ENCODE results near the gene SCYGR4. TPM values are rescaled to one million over a fixed set of nuclear protein-coding genes. Genes with fewer than 3 reads are reported as not detected.

The SCYGR4 gene
- polyA plus RNA-seq, 1 donor from 2014 or later, result not detected

GRCh38 chr2:227615906-227616305, 1.4 kb upstream of the SCYGR4 start:
- Histone ChIP-seq H3F3A (ENCODE audit: insufficient read depth, low read length, poor library complexity, severe bottlenecking) (no peaks in the 10 kb centered on the region), H3K36me3 (ENCODE audit: insufficient read depth, low read length) (no peaks in the 10 kb centered on the region), H3K9me3 (ENCODE audit: low read length) (no peaks in the 10 kb centered on the region), H3K9ac (ENCODE audit: low read length) (no peak overlapping the region), H2AFZ (ENCODE audit: low read depth, low read length) (no peak overlapping the region), H3K4me3 (ENCODE audit: low read length) (no peak overlapping the region), H3K79me2 (replicated peaks; ENCODE audit: insufficient read depth, low read length) (no peaks in the 10 kb centered on the region), H3K9me2 (ENCODE audit: insufficient read depth, low read length) (no peaks in the 10 kb centered on the region), H3K27me3 (ENCODE audit: insufficient read depth, low read depth, low read length) (no peaks in the 10 kb centered on the region), H3K4me2 (ENCODE audit: low read length) (no peak overlapping the region), H4K20me1 (ENCODE audit: insufficient read depth) (no peaks in the 10 kb centered on the region), H3K27ac (ENCODE audit: low read length) (no peak overlapping the region)
- TF ChIP-seq CTCF (IDR thresholded peaks at IDR 0.05; ENCODE audit: poor library complexity, severe bottlenecking) (no peak), EZH2 (IDR thresholded peaks at IDR 0.05; ENCODE audit: borderline replicate concordance, insufficient read depth, low read length, poor library complexity, severe bottlenecking) (no peak)

- Histone ChIP-seq H4K20me1 (ENCODE audit: insufficient read depth) (no peaks in the 10 kb centered on the region), H3K9me2 (ENCODE audit: insufficient read depth, low read length) (no peaks in the 10 kb centered on the region), H3K79me2 (replicated peaks; ENCODE audit: insufficient read depth, low read length) (no peaks in the 10 kb centered on the region), H3K36me3 (ENCODE audit: insufficient read depth, low read length) (no peaks in the 10 kb centered on the region), H3K27me3 (ENCODE audit: insufficient read depth, low read depth, low read length) (no peaks in the 10 kb centered on the region), H2AFZ (ENCODE audit: low read depth, low read length) (no peak overlapping the region), H3K27ac (ENCODE audit: low read length) (no peak overlapping the region), H3F3A (ENCODE audit: insufficient read depth, low read length, poor library complexity, severe bottlenecking) (no peaks in the 10 kb centered on the region), H3K9me3 (ENCODE audit: low read length) (no peaks in the 10 kb centered on the region), H3K4me3 (ENCODE audit: low read length) (no peak overlapping the region), H3K9ac (ENCODE audit: low read length) (no peak overlapping the region), H3K4me2 (ENCODE audit: low read length) (no peak overlapping the region)
- TF ChIP-seq CTCF (IDR thresholded peaks at IDR 0.05; ENCODE audit: poor library complexity, severe bottlenecking) (no peak), POLR2AphosphoS5 (IDR thresholded peaks at IDR 0.05) (no peak), RAD21 (conservative IDR thresholded peaks at IDR 0.05) (no peak), REST (IDR thresholded peaks at IDR 0.05; ENCODE audit: borderline replicate concordance) (no peak), SMC3 (conservative IDR thresholded peaks at IDR 0.05; ENCODE audit: poor library complexity) (no peak), TAF1 (IDR thresholded peaks at IDR 0.05; ENCODE audit: low read depth) (no peak), MXI1 (conservative IDR thresholded peaks at IDR 0.05; ENCODE audit: poor library complexity, severe bottlenecking) (no peak), EZH2 (IDR thresholded peaks at IDR 0.05; ENCODE audit: borderline replicate concordance, insufficient read depth, low read length, poor library complexity, severe bottlenecking) (no peak), EP300 (conservative IDR thresholded peaks at IDR 0.05; ENCODE audit: poor library complexity, severe bottlenecking) (no peak)
Observed at GRCh38 chr2:227616631-227617030, 667 bp upstream of the SCYGR4 start.
